ENCODE results near the gene PLPP4. TPM values are rescaled to one million over a fixed set of nuclear protein-coding genes. Genes with fewer than 3 reads are reported as not detected.
"Not testable (repeated sequence)": the region's sequence is repeated elsewhere in the genome, so short reads cannot be mapped to it uniquely, and the experiment has no call there.

Gene PLPP4
- total RNA-seq, 2 experiments from 2014 or later, result not detected

DNA sequence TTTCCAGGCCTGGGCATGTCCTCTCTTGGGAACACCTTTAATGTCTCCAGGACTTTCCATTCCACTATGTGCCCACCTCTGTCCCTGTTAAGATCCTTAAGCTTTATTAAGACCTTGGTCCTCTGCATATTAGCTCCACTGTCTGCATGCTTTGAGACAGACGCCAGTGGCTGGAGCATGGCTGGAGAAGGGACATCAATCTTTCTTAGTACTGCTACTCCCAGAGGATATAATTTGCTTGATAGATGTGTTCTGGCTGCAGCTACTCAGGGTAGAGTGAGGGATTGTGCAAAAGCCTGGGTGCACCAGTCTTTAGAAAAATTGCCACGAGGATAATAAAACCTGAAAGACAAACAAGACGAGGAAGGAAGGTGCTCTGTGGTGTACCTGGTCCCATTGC, 42.9 kb downstream of the PLPP4 start:
- Mint-ChIP-seq H3K36me3 (ENCODE audit: low read depth) (no peaks in the 10 kb centered on the region), H3K9me3 (no peaks in the 10 kb centered on the region), H3K4me1 (ENCODE audit: low read depth) (no peaks in the 10 kb centered on the region), H3K4me3 (no peak overlapping the region), H3K27me3 (ENCODE audit: low read depth) (peaks cover 2% of the 10 kb centered on the region), H3K27ac (no peak overlapping the region)
- DNase-seq, result no peak
- CTCF ChIA-PET, result no interaction called here
- intact Hi-C loops (cut with micrococcal nuclease), result no loop called here

GRCh38 chr10:120503689-120504088, 46.7 kb downstream of the PLPP4 start:
- Mint-ChIP-seq H3K27me3 (ENCODE audit: low read depth) (no peaks in the 10 kb centered on the region), H3K9me3 (no peaks in the 10 kb centered on the region), H3K4me3 (no peak overlapping the region), H3K4me1 (ENCODE audit: low read depth) (no peaks in the 10 kb centered on the region), H3K27ac (no peak overlapping the region), H3K36me3 (ENCODE audit: low read depth) (no peaks in the 10 kb centered on the region)
- CTCF ChIA-PET, result no interaction called here
- intact Hi-C loops (cut with micrococcal nuclease), result no loop called here
- DNase-seq, result no peak

- H3K36me3 Mint-ChIP-seq (ENCODE audit: low read depth); H3K27me3 Mint-ChIP-seq (ENCODE audit: low read depth); H3K4me1 Mint-ChIP-seq (ENCODE audit: low read depth); CTCF ChIA-PET; H3K4me3 Mint-ChIP-seq; DNase-seq; intact Hi-C loops (cut with micrococcal nuclease); H3K27ac Mint-ChIP-seq; H3K9me3 Mint-ChIP-seq: not testable (repeated sequence)
Measured at GRCh38 chr10:120504227-120504626, 47.2 kb downstream of the PLPP4 start.

DNA sequence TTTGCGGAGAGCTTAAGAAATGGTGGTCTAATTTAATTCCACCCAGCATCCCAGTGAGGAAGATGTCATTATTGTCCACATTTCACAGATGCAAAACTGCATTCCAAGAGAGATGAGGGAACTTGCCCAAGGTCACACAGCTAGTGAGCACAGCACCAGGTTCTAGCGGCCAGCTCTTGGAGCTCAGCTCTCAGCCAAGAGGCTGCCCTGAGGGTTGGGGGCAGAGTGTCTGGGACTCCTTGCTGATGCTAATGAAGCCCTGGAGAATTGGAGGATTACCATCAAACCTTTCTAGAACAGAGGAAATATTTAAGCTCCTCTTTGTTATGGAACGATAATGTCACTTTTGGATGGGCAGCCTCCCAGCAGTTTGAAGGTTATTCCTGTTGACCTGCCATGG, 48.0 kb downstream of the PLPP4 start:
- CTCF ChIA-PET, result interaction anchor here (0.6 kb wide), 1 partner anchor 19 kb away, joined by 3 read pairs; no protein-coding TSS in a partner anchor
- no peak overlapping the region for H3K4me3 Mint-ChIP-seq
- H3K36me3 Mint-ChIP-seq (ENCODE audit: low read depth), result no peaks in the 10 kb centered on the region
- intact Hi-C loops (cut with micrococcal nuclease), result no loop called here
- H3K27me3 Mint-ChIP-seq (ENCODE audit: low read depth), result peaks cover 3% of the 10 kb centered on the region
- H3K9me3 Mint-ChIP-seq, result no peaks in the 10 kb centered on the region
- no peak overlapping the region for H3K27ac Mint-ChIP-seq
- no peak for DNase-seq
- no peaks in the 10 kb centered on the region for H3K4me1 Mint-ChIP-seq (ENCODE audit: low read depth)

- H3K36me3 Mint-ChIP-seq (ENCODE audit: low read depth), result no peaks in the 10 kb centered on the region
- H3K9me3 Mint-ChIP-seq, result no peaks in the 10 kb centered on the region
- CTCF ChIA-PET, result interaction anchor here (0.6 kb wide), 1 partner anchor 18 kb away, joined by 3 read pairs; no protein-coding TSS in a partner anchor
- H3K4me1 Mint-ChIP-seq (ENCODE audit: low read depth), result no peaks in the 10 kb centered on the region
- H3K27ac Mint-ChIP-seq, result no peak overlapping the region
- no peak for DNase-seq
- peaks cover 3% of the 10 kb centered on the region for H3K27me3 Mint-ChIP-seq (ENCODE audit: low read depth)
- H3K4me3 Mint-ChIP-seq, result no peak overlapping the region
- intact Hi-C loops (cut with micrococcal nuclease), result no loop called here
Measured at GRCh38 chr10:120505866-120506265, 48.8 kb downstream of the PLPP4 start.

DNA sequence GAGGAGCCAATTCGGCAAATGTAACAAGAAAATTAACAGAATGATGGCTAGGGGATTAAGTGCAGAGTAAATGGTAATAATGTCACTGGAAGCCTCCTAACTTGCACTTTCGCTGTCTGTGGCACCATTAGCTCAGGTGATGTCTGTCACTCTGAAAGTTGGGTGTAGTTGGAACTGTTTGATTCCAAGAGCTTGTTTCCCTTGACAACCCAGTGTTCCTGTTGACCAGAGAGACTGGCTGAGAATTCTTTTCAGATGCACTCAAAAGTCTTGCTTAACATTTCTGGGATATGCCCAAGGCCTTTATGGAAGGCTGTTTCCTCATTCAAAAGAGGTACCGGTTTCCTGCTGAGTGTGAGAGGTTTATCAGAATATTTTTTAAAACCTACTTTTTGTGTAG, 49.6 kb downstream of the PLPP4 start:
- intact Hi-C loops (cut with micrococcal nuclease), result no loop called here
- CTCF ChIA-PET, result no interaction called here
- DNase-seq, result no peak
- Mint-ChIP-seq H3K4me1 (ENCODE audit: low read depth) (no peaks in the 10 kb centered on the region), H3K27ac (no peak overlapping the region), H3K36me3 (ENCODE audit: low read depth) (no peaks in the 10 kb centered on the region), H3K9me3 (no peaks in the 10 kb centered on the region), H3K4me3 (no peak overlapping the region), H3K27me3 (ENCODE audit: low read depth) (peaks cover 3% of the 10 kb centered on the region)

DNA sequence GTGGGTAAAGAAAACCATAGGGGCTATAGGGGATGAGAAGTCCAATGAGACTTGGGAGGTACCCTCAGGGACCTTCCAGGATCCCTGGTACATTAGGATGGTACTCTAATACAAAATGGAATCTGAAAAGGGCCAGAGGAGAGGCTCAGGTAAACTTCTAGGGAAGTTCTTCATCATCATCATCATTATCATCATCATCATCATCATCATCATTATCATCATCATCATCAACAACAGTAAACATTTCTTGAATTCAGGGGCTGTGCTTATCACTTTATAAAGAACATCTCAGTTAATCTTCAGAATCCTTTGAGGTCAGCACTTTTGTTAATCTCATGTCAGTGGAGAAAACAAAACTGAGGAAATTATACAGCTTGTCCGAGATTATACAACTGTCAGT, 50.1 kb downstream of the PLPP4 start:
- H3K4me1 Mint-ChIP-seq (ENCODE audit: low read depth), result no peaks in the 10 kb centered on the region
- intact Hi-C loops (cut with micrococcal nuclease), result no loop called here
- DNase-seq, result no peak
- no peak overlapping the region for H3K27ac Mint-ChIP-seq
- H3K27me3 Mint-ChIP-seq (ENCODE audit: low read depth), result peaks cover 3% of the 10 kb centered on the region
- no peak overlapping the region for H3K4me3 Mint-ChIP-seq
- no peaks in the 10 kb centered on the region for H3K36me3 Mint-ChIP-seq (ENCODE audit: low read depth)
- H3K9me3 Mint-ChIP-seq, result no peaks in the 10 kb centered on the region
- CTCF ChIA-PET, result no interaction called here

DNA sequence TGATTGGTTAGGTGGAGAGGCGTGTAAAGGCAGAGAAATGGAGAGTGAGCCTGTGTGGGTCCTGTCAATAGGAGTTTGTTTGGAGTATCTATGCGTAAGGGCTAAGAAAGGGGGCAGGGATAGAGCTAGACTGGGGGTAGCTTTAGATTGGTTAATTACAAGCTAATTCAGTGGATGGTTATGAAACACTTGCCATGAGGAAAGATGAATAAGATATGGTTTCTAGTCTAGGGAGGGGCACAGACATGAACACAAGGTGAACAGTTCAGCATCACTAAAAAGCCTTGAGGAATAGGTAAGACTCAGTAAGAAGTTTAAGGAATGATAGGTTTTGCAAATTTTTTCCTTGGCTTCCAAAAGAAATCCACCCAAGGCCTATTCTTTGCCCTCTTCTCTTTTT, 50.6 kb downstream of the PLPP4 start:
- Mint-ChIP-seq H3K36me3 (ENCODE audit: low read depth) (no peaks in the 10 kb centered on the region), H3K27ac (no peak overlapping the region), H3K9me3 (no peaks in the 10 kb centered on the region), H3K4me3 (no peak overlapping the region), H3K4me1 (ENCODE audit: low read depth) (no peaks in the 10 kb centered on the region), H3K27me3 (ENCODE audit: low read depth) (peaks cover 3% of the 10 kb centered on the region)
- intact Hi-C loops (cut with micrococcal nuclease), result no loop called here
- DNase-seq, result no peak
- CTCF ChIA-PET, result no interaction called here

DNA sequence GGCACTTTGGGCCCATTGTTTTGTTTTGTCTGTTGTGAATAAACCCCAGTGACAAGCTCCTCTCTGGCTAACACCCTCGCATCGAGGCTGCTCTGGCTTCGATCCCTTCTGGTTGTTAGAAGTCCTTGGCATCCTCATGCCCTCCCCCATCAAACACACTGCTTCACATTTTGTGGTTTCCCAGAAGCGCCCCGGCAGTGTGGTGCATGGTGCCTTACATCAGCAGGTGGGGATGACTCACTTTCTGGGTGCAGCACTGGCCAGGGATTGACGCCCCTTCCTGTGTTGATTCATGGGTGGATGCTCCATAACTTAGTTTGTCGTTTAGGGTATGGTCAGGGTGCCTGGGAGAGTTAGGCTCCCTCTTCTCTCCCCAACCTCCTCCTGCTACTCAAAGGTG, 51.4 kb downstream of the PLPP4 start:
- no peak overlapping the region for H3K27ac Mint-ChIP-seq
- no peaks in the 10 kb centered on the region for H3K36me3 Mint-ChIP-seq (ENCODE audit: low read depth)
- H3K4me3 Mint-ChIP-seq, result no peak overlapping the region
- intact Hi-C loops (cut with micrococcal nuclease), result no loop called here
- DNase-seq, result peak; percentile 33
- no peaks in the 10 kb centered on the region for H3K4me1 Mint-ChIP-seq (ENCODE audit: low read depth)
- CTCF ChIA-PET, result no interaction called here
- H3K27me3 Mint-ChIP-seq (ENCODE audit: low read depth), result peaks cover 3% of the 10 kb centered on the region
- no peaks in the 10 kb centered on the region for H3K9me3 Mint-ChIP-seq

DNA sequence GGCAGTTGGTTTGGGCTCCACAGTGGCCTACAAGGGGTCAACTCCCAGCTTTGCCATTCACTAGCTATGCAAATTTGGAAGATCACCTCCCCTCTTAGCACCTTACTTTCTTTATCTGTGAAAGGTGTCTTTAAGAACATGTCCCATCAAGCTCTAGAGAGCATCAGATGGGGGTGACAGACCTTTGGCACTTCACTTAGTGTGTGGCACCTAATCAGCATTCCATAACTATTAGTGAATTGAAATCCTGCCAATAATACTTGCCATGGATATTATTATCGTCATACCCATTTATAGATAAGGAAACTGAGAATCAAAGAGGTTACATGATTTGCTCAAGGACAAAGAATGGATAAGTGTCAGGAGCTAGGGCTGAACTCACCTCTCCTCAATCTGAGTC, 51.9 kb downstream of the PLPP4 start:
- Mint-ChIP-seq H3K4me3 (no peak overlapping the region), H3K27me3 (ENCODE audit: low read depth) (peaks cover 3% of the 10 kb centered on the region), H3K27ac (no peak overlapping the region), H3K4me1 (ENCODE audit: low read depth) (no peaks in the 10 kb centered on the region), H3K9me3 (no peaks in the 10 kb centered on the region), H3K36me3 (ENCODE audit: low read depth) (no peaks in the 10 kb centered on the region)
- no peak for DNase-seq
- CTCF ChIA-PET, result interaction anchor here (0.6 kb wide), 1 partner anchor 165 kb away, joined by 3 read pairs; no protein-coding TSS in a partner anchor
- intact Hi-C loops (cut with micrococcal nuclease), result no loop called here

- no peak for DNase-seq
- Mint-ChIP-seq H3K4me1 (ENCODE audit: low read depth) (no peaks in the 10 kb centered on the region), H3K27ac (no peak overlapping the region), H3K27me3 (ENCODE audit: low read depth) (peaks cover 3% of the 10 kb centered on the region), H3K9me3 (no peaks in the 10 kb centered on the region), H3K36me3 (ENCODE audit: low read depth) (no peaks in the 10 kb centered on the region), H3K4me3 (no peak overlapping the region)
- intact Hi-C loops (cut with micrococcal nuclease), result no loop called here
- CTCF ChIA-PET, result no interaction called here
Measured at GRCh38 chr10:120511165-120511564, 54.1 kb downstream of the PLPP4 start.

GRCh38 chr10:120513307-120513796, 56.3 kb downstream of the PLPP4 start:
- H3K4me3 Mint-ChIP-seq, result no peak overlapping the region
- H3K9me3 Mint-ChIP-seq, result no peaks in the 10 kb centered on the region
- CTCF ChIA-PET, result no interaction called here
- H3K27me3 Mint-ChIP-seq (ENCODE audit: low read depth), result peaks cover 3% of the 10 kb centered on the region
- H3K4me1 Mint-ChIP-seq (ENCODE audit: low read depth), result no peaks in the 10 kb centered on the region
- H3K36me3 Mint-ChIP-seq (ENCODE audit: low read depth), result no peaks in the 10 kb centered on the region
- no peak for DNase-seq
- intact Hi-C loops (cut with micrococcal nuclease), result no loop called here
- H3K27ac Mint-ChIP-seq, result no peak overlapping the region

GRCh38 chr10:120514035-120514620, 57.1 kb downstream of the PLPP4 start:
- Mint-ChIP-seq H3K27ac (no peak overlapping the region), H3K4me1 (ENCODE audit: low read depth) (no peaks in the 10 kb centered on the region)
- intact Hi-C loops (cut with micrococcal nuclease), result no loop called here

More at GRCh38 chr10:120514035-120514620, 57.1 kb downstream of the PLPP4 start:
- DNase-seq, result peak; percentile 52
- H3K4me3 Mint-ChIP-seq, result no peak overlapping the region
- H3K36me3 Mint-ChIP-seq (ENCODE audit: low read depth), result no peaks in the 10 kb centered on the region
- H3K9me3 Mint-ChIP-seq, result no peaks in the 10 kb centered on the region
- peaks cover 3% of the 10 kb centered on the region for H3K27me3 Mint-ChIP-seq (ENCODE audit: low read depth)
- CTCF ChIA-PET, result no interaction called here
